CMK (cell line): ENCODE results near the gene CHRNA5.
"Not testable (repeated sequence)": the region's sequence is repeated elsewhere in the genome, so short reads cannot be mapped to it uniquely, and the experiment has no call there.

Source experiments
- DNase-seq: peaks from one replicate; pipeline ENCODE4 v3.0.0-alpha.2; 2010; ENCODE audit warnings: low read depth

The CHRNA5 gene

GRCh38 chr15:78565097-78565950 is at the start of gene CHRNA5:
TSS of gene CHRNA5 (plus strand) at chr15:78565520. CDS start at chr15:78565720, 200 bp downstream.
- DNase-seq, result peak; percentile 83

GRCh38 chr15:78520035-78520434 is 45.3 kb upstream of the CHRNA5 start:
- DNase-seq, result not testable (repeated sequence)

GRCh38 chr15:78524230-78524629 is 41.1 kb upstream of the CHRNA5 start:
- DNase-seq, result no peak

- DNase-seq, result no peak
Measured at GRCh38 chr15:78527325-78527724, 38.0 kb upstream of the CHRNA5 start.

- DNase-seq, result no peak
Measured at GRCh38 chr15:78533331-78533730, 32.0 kb upstream of the CHRNA5 start.

GRCh38 chr15:78536134-78536533 is 29.2 kb upstream of the CHRNA5 start:
- no peak for DNase-seq

GRCh38 chr15:78537266-78537905 is 27.9 kb upstream of the CHRNA5 start:
- no peak for DNase-seq

GRCh38 chr15:78538358-78538757 is 27.0 kb upstream of the CHRNA5 start:
- no peak for DNase-seq

GRCh38 chr15:78539464-78540140 is 25.7 kb upstream of the CHRNA5 start:
- DNase-seq, result not testable (repeated sequence)

GRCh38 chr15:78540141-78540870 is 25.0 kb upstream of the CHRNA5 start, which contains the start of gene PSMA4:
TSS of gene PSMA4 (plus strand) at chr15:78540444. CDS start at chr15:78541928, 1,484 bp downstream.
- DNase-seq, result peak; percentile 88

- DNase-seq, result no peak
Measured at GRCh38 chr15:78540871-78541743, 24.2 kb upstream of the CHRNA5 start.

GRCh38 chr15:78541744-78542034 is 23.6 kb upstream of the CHRNA5 start:
- DNase-seq, result no peak

GRCh38 chr15:78542647-78543046 is 22.7 kb upstream of the CHRNA5 start:
- DNase-seq, result no peak

- no peak for DNase-seq
Measured at GRCh38 chr15:78550194-78550593, 15.1 kb upstream of the CHRNA5 start.

- no peak for DNase-seq
Measured at GRCh38 chr15:78550815-78551214, 14.5 kb upstream of the CHRNA5 start.

GRCh38 chr15:78551902-78552301 is 13.4 kb upstream of the CHRNA5 start:
- no peak for DNase-seq

- no peak for DNase-seq
Measured at GRCh38 chr15:78552597-78552996, 12.7 kb upstream of the CHRNA5 start.

- not testable (repeated sequence) for DNase-seq
Measured at GRCh38 chr15:78560201-78560600, 5.1 kb upstream of the CHRNA5 start.

GRCh38 chr15:78561490-78561889 is 3.8 kb upstream of the CHRNA5 start:
- DNase-seq, result no peak

- DNase-seq, result no peak
Measured at GRCh38 chr15:78563092-78563491, 2.2 kb upstream of the CHRNA5 start.

- no peak for DNase-seq
Measured at GRCh38 chr15:78564743-78565096, 600 bp upstream of the CHRNA5 start.
